ENCODE results near the gene ST3GAL5.

DNA sequence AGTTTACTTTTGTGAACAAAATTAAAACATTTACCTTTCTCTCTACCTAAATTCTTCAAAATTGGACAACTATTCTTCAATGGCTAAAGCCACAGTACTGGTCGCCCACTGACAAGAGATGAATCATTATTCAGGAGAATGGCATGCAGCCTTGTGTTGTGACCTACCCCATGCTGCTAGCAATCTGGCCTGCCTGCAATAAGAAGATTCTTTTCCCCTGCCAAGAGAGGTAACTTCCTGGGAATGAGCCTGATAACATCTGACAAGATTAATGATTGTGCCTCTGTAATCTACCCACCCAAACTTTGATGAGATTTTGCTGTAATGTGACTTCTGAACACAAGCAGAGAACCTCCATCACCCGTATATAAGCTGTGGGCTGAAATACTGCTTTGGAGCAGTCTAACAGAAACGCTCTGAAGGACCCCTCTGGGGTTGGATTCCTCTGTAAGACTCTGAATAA lies 47.0 kb upstream of the ST3GAL5 start:
- TF ChIP-seq, protein P1, sequence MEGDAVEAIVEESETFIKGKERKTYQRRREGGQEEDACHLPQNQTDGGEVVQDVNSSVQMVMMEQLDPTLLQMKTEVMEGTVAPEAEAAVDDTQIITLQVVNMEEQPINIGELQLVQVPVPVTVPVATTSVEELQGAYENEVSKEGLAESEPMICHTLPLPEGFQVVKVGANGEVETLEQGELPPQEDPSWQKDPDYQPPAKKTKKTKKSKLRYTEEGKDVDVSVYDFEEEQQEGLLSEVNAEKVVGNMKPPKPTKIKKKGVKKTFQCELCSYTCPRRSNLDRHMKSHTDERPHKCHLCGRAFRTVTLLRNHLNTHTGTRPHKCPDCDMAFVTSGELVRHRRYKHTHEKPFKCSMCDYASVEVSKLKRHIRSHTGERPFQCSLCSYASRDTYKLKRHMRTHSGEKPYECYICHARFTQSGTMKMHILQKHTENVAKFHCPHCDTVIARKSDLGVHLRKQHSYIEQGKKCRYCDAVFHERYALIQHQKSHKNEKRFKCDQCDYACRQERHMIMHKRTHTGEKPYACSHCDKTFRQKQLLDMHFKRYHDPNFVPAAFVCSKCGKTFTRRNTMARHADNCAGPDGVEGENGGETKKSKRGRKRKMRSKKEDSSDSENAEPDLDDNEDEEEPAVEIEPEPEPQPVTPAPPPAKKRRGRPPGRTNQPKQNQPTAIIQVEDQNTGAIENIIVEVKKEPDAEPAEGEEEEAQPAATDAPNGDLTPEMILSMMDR (IDR thresholded peaks at IDR 0.05 in 8 of 11, conservative IDR thresholded peaks at IDR 0.05 in 3 of 11) = no peak
- TF ChIP-seq POLR2A (IDR thresholded peaks at IDR 0.05) = no peak
